IMR-90 (cell line): ENCODE data around the gene PLA2G15. TPM values are rescaled to one million over a fixed set of nuclear protein-coding genes. Genes with fewer than 3 reads are reported as not detected.
A peak's percentile ranks its signal among the peaks of the same experiment; 100 is the strongest.

Source experiments
- ATAC-seq: fragments of 200-7000 bp; cut with Tn5 transposase; 2 replicates; pipeline ENCODE4 v1.9.1; 2020; ENCODE audit warnings: low read depth, mild to moderate bottlenecking, moderate library complexity
- BruUV-seq: library from RNA; stranded (reverse); fragments of 400-500 nt; replicated peaks from 2 replicates; lab custom pipeline; 2021; lab: Mats Ljungman, UMichigan
- CTCF ChIA-PET: fragments of 300-600 bp; formaldehyde crosslinking; extraction: SDS; loops from one replicate; lab custom pipeline; 2021; ENCODE audit warnings: antibody characterized with exemption; lab: Yijun Ruan, JAX
- POLR2A ChIA-PET: fragments of 300-600 bp; sonication (Branson Sonifier 250); formaldehyde crosslinking; loops from one replicate; lab custom pipeline; 2022; ENCODE audit warnings: antibody characterized with exemption; ENCODE audit not compliant: unreplicated experiment; lab: Charles Lee
- DNase-seq: peaks from one replicate; pipeline ENCODE4 v3.0.0; 2013
- H2AFZ ChIP-seq: replicated peaks from 2 replicates; pipeline ENCODE3; 2013; ENCODE audit warnings: low read length, mild to moderate bottlenecking; ENCODE audit not compliant: poor library complexity
- H2AK5ac ChIP-seq: 2 replicates; pipeline ENCODE4 v1.6.1; 2013; ENCODE audit warnings: low read depth, low read length, inconsistent platforms
- H2AK9ac ChIP-seq: replicated peaks from 2 replicates; pipeline ENCODE3; 2013; ENCODE audit warnings: mild to moderate bottlenecking, low read depth, low read length, moderate library complexity; ENCODE audit not compliant: poor library complexity
- H2BK120ac ChIP-seq: 2 replicates; pipeline ENCODE4 v1.6.1; 2013; ENCODE audit warnings: low read depth, low read length, inconsistent platforms
- H2BK15ac ChIP-seq: 3 replicates; pipeline ENCODE4 v1.6.1; 2013; ENCODE audit warnings: low read depth, low read length, inconsistent platforms
- H2BK20ac ChIP-seq: 2 replicates; pipeline ENCODE4 v1.6.1; 2013; ENCODE audit warnings: low read depth, mild to moderate bottlenecking, inconsistent platforms, low read length, moderate library complexity
- H2BK5ac ChIP-seq: 2 replicates; pipeline ENCODE4 v1.6.1; 2013; ENCODE audit warnings: mild to moderate bottlenecking, low read depth, low read length, inconsistent platforms; ENCODE audit not compliant: poor library complexity, severe bottlenecking
- H3K14ac ChIP-seq: replicated peaks from 2 replicates; pipeline ENCODE4 v1.6.1; 2013; ENCODE audit warnings: low read depth, low read length, inconsistent platforms
- H3K18ac ChIP-seq: 2 replicates; pipeline ENCODE4 v1.6.1; 2013; ENCODE audit warnings: low read depth, low read length, control low read depth
- H3K23ac ChIP-seq: 2 replicates; pipeline ENCODE4 v1.6.1; 2013; ENCODE audit warnings: low read depth, low read length, inconsistent platforms
- H3K27ac ChIP-seq: 2 replicates; pipeline ENCODE4 v1.5.1; 2013; ENCODE audit warnings: mild to moderate bottlenecking, control low read depth, low read length; ENCODE audit not compliant: insufficient read depth
- H3K27me3 ChIP-seq: 2 replicates; pipeline ENCODE4 v1.6.1; 2013; ENCODE audit warnings: low read length; ENCODE audit not compliant: control insufficient read depth, insufficient read depth
- H3K36me3 ChIP-seq: 2 replicates; pipeline ENCODE4 v1.6.1; 2013; ENCODE audit warnings: low read length, mixed read lengths; ENCODE audit not compliant: control insufficient read depth, insufficient read depth
- H3K4ac ChIP-seq: 2 replicates; pipeline ENCODE4 v1.6.1; 2013; ENCODE audit warnings: low read depth, low read length, inconsistent platforms
- H3K4me1 ChIP-seq: 2 replicates; pipeline ENCODE4 v1.6.1; 2013; ENCODE audit warnings: low read length, mixed read lengths; ENCODE audit not compliant: control insufficient read depth, insufficient read depth
- H3K4me2 ChIP-seq: 2 replicates; pipeline ENCODE4 v1.6.1; 2013; ENCODE audit warnings: low read depth, mild to moderate bottlenecking, control low read depth, low read length, moderate library complexity
- H3K4me3 ChIP-seq: 2 replicates; pipeline ENCODE4 v1.5.1; 2013; ENCODE audit warnings: low read depth, mild to moderate bottlenecking, control low read depth, low read length, moderate library complexity; ENCODE audit not compliant: insufficient read depth
- H3K56ac ChIP-seq: 2 replicates; pipeline ENCODE4 v1.6.1; 2013; ENCODE audit warnings: low read length, inconsistent platforms; ENCODE audit not compliant: insufficient read depth; ENCODE audit errors: extremely low read depth
- H3K79me1 ChIP-seq, 2 experiments: 2 replicates each; pipeline ENCODE4 v1.6.1; 2013; ENCODE audit warnings: low read length in 2 of 2, inconsistent platforms in 1 of 2, low read depth in 1 of 2
- H3K9ac ChIP-seq: 2 replicates; pipeline ENCODE4 v1.6.1; 2013; ENCODE audit warnings: low read depth, low read length, control low read depth
- H3K9me1 ChIP-seq: 2 replicates; pipeline ENCODE4 v1.6.1; 2013; ENCODE audit warnings: low read length, inconsistent platforms; ENCODE audit not compliant: insufficient read depth
- H3K9me3 ChIP-seq: 2 replicates; pipeline ENCODE4 v1.6.1; 2013; ENCODE audit warnings: low read length; ENCODE audit not compliant: control insufficient read depth, insufficient read depth
- H4K20me1 ChIP-seq: 2 replicates; pipeline ENCODE4 v1.6.1; 2013; ENCODE audit warnings: low read length, inconsistent platforms; ENCODE audit not compliant: insufficient read depth
- H4K5ac ChIP-seq: 2 replicates; pipeline ENCODE4 v1.6.1; 2013; ENCODE audit warnings: mild to moderate bottlenecking, low read depth, low read length, control low read depth
- H4K8ac ChIP-seq, 2 experiments: 2 replicates each; pipeline ENCODE4 v1.6.1; 2013; ENCODE audit warnings: low read depth in 2 of 2, low read length in 2 of 2, control low read depth in 1 of 2, inconsistent platforms in 1 of 2
- H4K91ac ChIP-seq: 2 replicates; pipeline ENCODE4 v1.6.1; 2013; ENCODE audit warnings: low read depth, low read length, inconsistent platforms; ENCODE audit not compliant: insufficient read depth
- BHLHE40 ChIP-seq: fragments of 150-350 bp; IDR thresholded peaks from 2 replicates; pipeline ENCODE4 v1.6.1; 2016; ENCODE audit warnings: mild to moderate bottlenecking, low read depth, low read length
- CEBPB ChIP-seq: IDR thresholded peaks from 2 replicates; pipeline ENCODE4 v1.6.1; 2012; ENCODE audit warnings: low read depth, low read length, improper control_type of control experiment
- CHD1 ChIP-seq: IDR thresholded peaks from 2 replicates; pipeline ENCODE4 v1.6.1; 2012; ENCODE audit warnings: low read depth, low read length, improper control_type of control experiment
- CTCF ChIP-seq: conservative IDR thresholded peaks from 2 replicates; pipeline ENCODE4 v1.5.1; 2012; ENCODE audit warnings: mild to moderate bottlenecking, low read depth, low read length, improper control_type of control experiment
- ELK1 ChIP-seq: fragments of 150-350 bp; IDR thresholded peaks from 2 replicates; pipeline ENCODE4 v1.6.1; 2016; ENCODE audit warnings: low read depth, mild to moderate bottlenecking, low read length, moderate library complexity, borderline replicate concordance
- FOS ChIP-seq: fragments of 150-350 bp; IDR thresholded peaks from 2 replicates; pipeline ENCODE4 v1.6.1; 2016; ENCODE audit warnings: low read depth, low read length
- MAFK ChIP-seq: IDR thresholded peaks from 2 replicates; pipeline ENCODE4 v1.6.1; 2012; ENCODE audit warnings: low read depth, low read length, improper control_type of control experiment
- MAZ ChIP-seq: IDR thresholded peaks from 2 replicates; pipeline ENCODE4 v1.6.1; 2012; ENCODE audit warnings: low read depth, mild to moderate bottlenecking, low read length, improper control_type of control experiment, moderate library complexity, borderline replicate concordance
- MXI1 ChIP-seq: IDR thresholded peaks from 2 replicates; pipeline ENCODE4 v1.6.1; 2012; ENCODE audit warnings: low read depth, mild to moderate bottlenecking, low read length, moderate library complexity, borderline replicate concordance
- NFE2L2 ChIP-seq: fragments of 150-350 bp; IDR thresholded peaks from 2 replicates; pipeline ENCODE4 v1.6.1; 2016; ENCODE audit warnings: low read depth, mild to moderate bottlenecking, low read length
- POLR2A ChIP-seq: IDR thresholded peaks from 2 replicates; pipeline ENCODE4 v1.6.1; 2012; ENCODE audit warnings: mild to moderate bottlenecking, low read depth, low read length
- RAD21 ChIP-seq: IDR thresholded peaks from 2 replicates; pipeline ENCODE4 v1.6.1; 2012; ENCODE audit warnings: low read length, improper control_type of control experiment
- RCOR1 ChIP-seq: IDR thresholded peaks from 2 replicates; pipeline ENCODE4 v1.6.1; 2012; ENCODE audit warnings: mild to moderate bottlenecking, low read length, improper control_type of control experiment; ENCODE audit not compliant: insufficient replicate concordance
- RFX5 ChIP-seq: IDR thresholded peaks from 2 replicates; pipeline ENCODE4 v1.8.0; 2012; ENCODE audit warnings: low read depth, mild to moderate bottlenecking, low read length, moderate library complexity
- SMC3 ChIP-seq: fragments of 150-350 bp; IDR thresholded peaks from 2 replicates; pipeline ENCODE4 v1.6.1; 2016; ENCODE audit warnings: low read depth, mild to moderate bottlenecking, antibody characterized with exemption, low read length, moderate library complexity
- USF2 ChIP-seq: fragments of 150-350 bp; IDR thresholded peaks from 2 replicates; pipeline ENCODE4 v1.6.1; 2017; ENCODE audit warnings: mild to moderate bottlenecking, antibody characterized with exemption, low read length, low read depth
- dilution Hi-C: fragments of 300-500 bp; cut with HindIII; formaldehyde crosslinking; loops from one replicate; pipeline ENCODE4 v1.14.3; 2018; ENCODE audit warnings: low sequenced_read_pairs; ENCODE audit not compliant: unreplicated experiment
- in situ Hi-C: fragments of 300-500 bp; cut with MboI; formaldehyde crosslinking; loops from 3 replicates; pipeline ENCODE4 v1.14.3; 2019; ENCODE audit warnings: low sequenced_read_pairs, inconsistent platforms, mixed read lengths
- intact Hi-C: fragments of 100-400 bp; cut with micrococcal nuclease; formaldehyde crosslinking; loops from 2 replicates; pipeline ENCODE4 v1.10.0; 2022
- polyA plus RNA-seq, 3 experiments: library from polyadenylated mRNA; depleted of rRNA; stranded (reverse); fragments of >200 nt; gene quantifications; 2 replicates each; pipeline ENCODE4 v1.2.3, GENCODE V29; 2012; ENCODE audit warnings: low replicate concordance in 1 of 3
- total RNA-seq: library from RNA; depleted of rRNA; stranded (reverse); fragments of >200 nt; gene quantifications from 2 replicates; pipeline ENCODE4 v1.2.3, GENCODE V29; 2012

PLA2G15 gene
- total and polyA plus RNA-seq, 2 of the 4 experiments (the other 2 are of a cell fraction) = 19.5 to 31.7 TPM

GRCh38 chr16:68202091-68202519 is 43.1 kb upstream of the PLA2G15 start:
- TF ChIP-seq CEBPB (no peak), MAZ (no peak), CHD1 (no peak), SMC3 (no peak), ELK1 (no peak), BHLHE40 (no peak), RFX5 (no peak), FOS (no peak), USF2 (no peak), NFE2L2 (no peak), CTCF (no peak), RCOR1 (no peak), MXI1 (no peak), RAD21 (no peak), MAFK (no peak), POLR2A (no peak)
- Histone ChIP-seq H2AK5ac (no peak overlapping the region), H2BK5ac (no peak overlapping the region), H4K5ac (no peak overlapping the region), H2BK15ac (no peak overlapping the region), H3K36me3 (no peaks in the 10 kb centered on the region), H3K9me1 (0 out of 2 replicates have a peak, but pooled peaks cover 3% of the 10 kb centered on the region), H2AK9ac (no peak overlapping the region), H3K9me3 (no peaks in the 10 kb centered on the region), H3K18ac (no peak overlapping the region), H3K14ac (no peak overlapping the region), H3K4me1 (peaks cover 6% of the 10 kb centered on the region), H4K20me1 (peaks cover 13% of the 10 kb centered on the region), H3K27me3 (no peaks in the 10 kb centered on the region), H3K79me1 (peaks cover 0 to 6% of the 10 kb centered on the region in 2 experiments; a peak in 2 of 4 replicates), H2AFZ (no peak overlapping the region), H3K23ac (no peak overlapping the region), H3K56ac (no peak overlapping the region), H2BK120ac (no peak overlapping the region), H2BK20ac (no peak overlapping the region), H4K8ac (no peak overlapping the region), H3K9ac (no peak overlapping the region), H3K27ac (no peak overlapping the region), H4K91ac (no peak overlapping the region; the same call in 1 of the 2 replicates), H3K4ac (no peak overlapping the region), H3K4me2 (no peak overlapping the region), H3K4me3 (no peak overlapping the region)
- ChIA-PET CTCF (interaction anchor here (0.6 kb wide), 1 partner anchor 16 kb away, joined by 5 read pairs; no protein-coding TSS in a partner anchor), POLR2A (no interaction called here)
- dilution Hi-C loops = no loop called here
- no TSS peak for BruUV-seq
- peak; percentile 77 for ATAC-seq
- intact Hi-C loops = loop anchor here (5.0 kb wide), 1 partner anchor 45 kb away; no protein-coding TSS in a partner anchor
- in situ Hi-C loops = no loop called here
- DNase-seq = peak; percentile 43
